GM13977 (cell line): ENCODE measurements around the gene SLC9A1.

Source experiments
- DNase-seq: peaks from one replicate; pipeline ENCODE4 v3.0.0; 2012; ENCODE audit warnings: low spot score
- in situ Hi-C: fragments of 300-500 bp; cut with MboI; formaldehyde crosslinking; loops from one replicate; pipeline ENCODE4 v1.12.0; 2022; ENCODE audit warnings: low sequenced_read_pairs, low pct_unique_long_range_greater_than_20kb, mixed read lengths, inconsistent platforms; ENCODE audit not compliant: unreplicated experiment
- TF ChIP-seq, protein P1 (sequence below): IDR thresholded peaks from 2 replicates; pipeline ENCODE4 v1.5.1; 2012; ENCODE audit warnings: mild to moderate bottlenecking, control low read depth; ENCODE audit not compliant: insufficient read depth; ENCODE audit errors: extremely low read depth, missing control alignments

Gene SLC9A1

DNA sequence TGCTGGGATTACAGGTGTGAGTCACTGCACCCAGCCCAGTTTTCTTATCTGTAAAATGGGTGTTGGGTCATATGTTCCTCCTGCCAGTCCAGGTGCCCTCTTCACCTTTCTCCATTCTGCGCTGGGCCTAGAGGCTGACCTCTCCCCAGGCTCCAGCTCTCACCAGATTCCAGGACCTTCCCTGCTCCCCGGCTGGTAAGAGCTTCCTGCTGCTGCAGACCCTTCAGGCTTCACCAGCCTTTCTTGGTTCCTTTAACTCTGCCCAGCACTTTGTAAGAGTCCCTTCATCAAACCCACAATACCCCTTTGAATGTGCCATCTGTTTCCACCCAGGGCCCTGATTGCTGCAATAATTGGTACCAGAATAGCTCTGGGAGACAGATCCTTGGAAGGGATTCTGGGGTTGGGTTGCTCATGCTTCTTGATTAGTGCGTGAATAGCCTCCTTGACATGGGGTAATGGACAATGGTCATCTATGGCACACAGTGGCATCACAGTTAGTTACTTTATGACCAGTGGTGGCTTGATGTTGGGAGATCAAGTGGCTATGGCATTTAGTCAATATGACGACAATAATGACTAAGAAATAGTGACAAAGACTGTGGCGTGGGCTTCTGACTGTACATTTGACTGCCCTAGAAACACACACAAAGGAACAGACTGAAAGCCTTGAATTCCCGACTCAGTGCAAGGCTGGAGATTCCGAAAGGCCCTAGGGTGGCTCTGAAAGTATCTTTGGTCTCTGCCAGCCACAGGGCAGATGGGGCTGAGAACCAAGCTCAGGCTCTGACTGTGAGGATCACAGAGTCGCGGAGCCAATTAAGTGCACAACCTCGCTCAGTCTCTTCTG is 67.3 kb downstream of the SLC9A1 start:
- in situ Hi-C loops: no loop called here
- DNase-seq: no peak
- TF ChIP-seq, protein P1, sequence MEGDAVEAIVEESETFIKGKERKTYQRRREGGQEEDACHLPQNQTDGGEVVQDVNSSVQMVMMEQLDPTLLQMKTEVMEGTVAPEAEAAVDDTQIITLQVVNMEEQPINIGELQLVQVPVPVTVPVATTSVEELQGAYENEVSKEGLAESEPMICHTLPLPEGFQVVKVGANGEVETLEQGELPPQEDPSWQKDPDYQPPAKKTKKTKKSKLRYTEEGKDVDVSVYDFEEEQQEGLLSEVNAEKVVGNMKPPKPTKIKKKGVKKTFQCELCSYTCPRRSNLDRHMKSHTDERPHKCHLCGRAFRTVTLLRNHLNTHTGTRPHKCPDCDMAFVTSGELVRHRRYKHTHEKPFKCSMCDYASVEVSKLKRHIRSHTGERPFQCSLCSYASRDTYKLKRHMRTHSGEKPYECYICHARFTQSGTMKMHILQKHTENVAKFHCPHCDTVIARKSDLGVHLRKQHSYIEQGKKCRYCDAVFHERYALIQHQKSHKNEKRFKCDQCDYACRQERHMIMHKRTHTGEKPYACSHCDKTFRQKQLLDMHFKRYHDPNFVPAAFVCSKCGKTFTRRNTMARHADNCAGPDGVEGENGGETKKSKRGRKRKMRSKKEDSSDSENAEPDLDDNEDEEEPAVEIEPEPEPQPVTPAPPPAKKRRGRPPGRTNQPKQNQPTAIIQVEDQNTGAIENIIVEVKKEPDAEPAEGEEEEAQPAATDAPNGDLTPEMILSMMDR: no peak

DNA sequence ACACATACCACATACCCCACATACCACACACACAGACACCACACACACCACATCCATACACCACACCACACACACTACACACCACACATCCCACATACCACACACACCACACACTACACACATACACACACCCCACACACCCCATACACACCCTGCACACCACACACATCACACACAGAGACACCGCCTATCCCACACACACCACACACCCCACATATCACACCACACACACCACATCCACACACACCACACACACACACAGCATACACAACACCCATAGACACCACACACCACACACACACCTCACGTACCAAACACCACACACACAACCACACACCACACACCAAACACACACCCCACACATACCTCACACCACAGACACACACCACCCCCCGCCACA is 68.3 kb downstream of the SLC9A1 start:
- DNase-seq: no peak
- in situ Hi-C loops: no loop called here
- TF ChIP-seq, protein P1: no peak

DNA sequence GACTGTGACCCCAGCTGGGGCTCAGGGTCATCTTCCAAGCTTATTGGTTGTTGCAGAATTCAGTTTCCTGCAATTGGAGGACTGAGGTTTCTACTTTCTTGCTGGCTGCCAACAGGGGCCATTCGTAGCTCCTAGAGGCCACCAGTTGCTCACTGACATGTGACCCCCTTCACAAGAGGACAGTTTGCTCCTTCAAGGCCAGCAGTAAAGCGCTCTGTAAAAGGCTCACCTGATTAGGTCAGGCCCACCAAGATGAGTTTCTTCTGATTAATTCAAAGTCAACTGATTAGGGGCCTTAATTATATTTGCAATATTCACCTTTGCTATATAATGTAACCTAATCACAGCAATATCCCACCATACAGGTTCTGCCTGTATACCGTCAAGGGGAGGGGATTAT is 68.9 kb downstream of the SLC9A1 start:
- no peak for DNase-seq
- TF ChIP-seq, protein P1: no peak
- in situ Hi-C loops: no loop called here

DNA sequence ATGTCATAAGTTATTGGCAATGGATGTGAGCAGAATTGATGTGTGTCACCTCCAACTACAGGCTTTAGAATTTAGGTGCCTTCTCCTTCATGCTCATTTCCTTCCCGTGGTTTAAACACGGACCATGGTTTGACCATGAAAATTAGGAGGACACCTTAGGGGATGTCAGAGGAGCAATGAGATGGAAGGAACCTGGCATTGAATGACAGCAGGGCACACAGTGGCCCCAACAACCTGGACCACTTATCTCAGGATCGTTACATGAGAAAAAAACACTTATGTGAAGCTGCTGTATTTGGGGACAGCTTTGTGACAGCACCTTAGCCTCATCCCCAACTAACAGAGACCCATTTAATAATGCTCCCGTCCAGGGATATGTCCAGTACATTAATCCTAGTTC is 70.8 kb downstream of the SLC9A1 start:
- in situ Hi-C loops: no loop called here
- TF ChIP-seq, protein P1: no peak

DNA sequence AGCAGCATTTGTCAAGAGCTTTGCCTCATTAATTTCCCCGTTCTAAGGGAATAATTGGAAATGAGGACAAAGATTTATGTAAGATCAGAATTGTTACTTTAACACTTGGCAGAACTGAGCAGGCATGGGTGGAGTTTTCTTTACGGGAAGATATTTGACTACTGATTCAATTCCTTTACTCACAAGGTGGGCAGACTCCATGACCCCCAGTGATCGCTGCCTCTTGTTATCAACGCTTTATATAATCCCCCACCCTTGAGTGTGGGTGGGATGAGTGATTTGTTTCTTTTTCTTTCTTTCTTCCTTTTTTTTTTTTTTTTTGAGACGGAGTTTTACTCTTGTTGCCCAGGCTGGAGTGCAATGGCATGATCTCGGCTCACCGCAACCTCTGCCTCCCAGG is 77.0 kb downstream of the SLC9A1 start:
- TF ChIP-seq, protein P1: no peak
- DNase-seq: no peak
- in situ Hi-C loops: no loop called here

More for the DNA sequence above, 70.8 kb downstream of the SLC9A1 start:
- DNase-seq: no peak

DNA sequence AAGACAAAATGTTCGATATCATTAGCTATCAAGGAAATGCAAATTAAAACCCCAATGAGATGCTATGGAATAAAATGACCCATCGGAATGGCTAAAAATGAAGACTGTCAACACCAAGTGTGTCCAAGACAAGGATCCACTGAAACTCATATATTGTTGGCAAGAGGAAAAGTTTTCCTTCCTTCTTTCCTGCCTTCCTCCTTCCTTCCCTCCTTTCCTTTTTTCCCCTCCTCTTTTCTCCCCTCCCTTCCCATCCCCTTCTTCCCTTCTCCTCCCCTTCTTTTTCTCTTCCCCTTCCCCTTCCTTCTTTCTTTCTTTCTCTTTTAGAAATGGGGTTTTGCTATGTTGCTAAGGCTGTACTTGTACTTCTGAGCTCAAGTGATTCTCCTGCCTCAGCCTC is 78.1 kb downstream of the SLC9A1 start:
- TF ChIP-seq, protein P1: no peak
- no peak for DNase-seq
- in situ Hi-C loops: no loop called here
